H9 (cell line): ENCODE measurements around the gene ZNF655. TPM values are rescaled to one million over a fixed set of nuclear protein-coding genes. Genes with fewer than 3 reads are reported as not detected.

ENCODE experiments used
- DNase-seq: peaks from one replicate; pipeline ENCODE4 v3.0.0-alpha.2; 2017
- H2AFZ ChIP-seq: one replicate; pipeline ENCODE4 v1.6.1; 2013; ENCODE audit warnings: mild to moderate bottlenecking, low read length, control low read depth, moderate library complexity
- H2AK5ac ChIP-seq: 2 replicates; pipeline ENCODE4 v1.6.1; 2013; ENCODE audit warnings: low read length, control low read depth, mixed read lengths; ENCODE audit not compliant: insufficient read length
- H2BK120ac ChIP-seq: one replicate; pipeline ENCODE4 v1.6.1; 2013; ENCODE audit warnings: low read depth, mild to moderate bottlenecking, low read length, control low read depth, inconsistent platforms; ENCODE audit not compliant: poor library complexity, severe bottlenecking
- H2BK12ac ChIP-seq: 2 replicates; pipeline ENCODE4 v1.6.1; 2013; ENCODE audit warnings: low read length, control low read depth, mixed read lengths, low read depth; ENCODE audit not compliant: insufficient read length
- H2BK15ac ChIP-seq: 2 replicates; pipeline ENCODE4 v1.6.1; 2013; ENCODE audit warnings: low read depth, low read length, control low read depth
- H2BK20ac ChIP-seq: one replicate; pipeline ENCODE4 v1.6.1; 2013; ENCODE audit warnings: low read depth, mild to moderate bottlenecking, low read length, control low read depth, inconsistent platforms; ENCODE audit not compliant: poor library complexity, severe bottlenecking
- H2BK5ac ChIP-seq: 2 replicates; pipeline ENCODE4 v1.6.1; 2013; ENCODE audit warnings: low read length, control low read depth, mixed read lengths; ENCODE audit not compliant: insufficient read length
- H3K14ac ChIP-seq: 2 replicates; pipeline ENCODE4 v1.6.1; 2013; ENCODE audit warnings: low read length, control low read depth; ENCODE audit not compliant: insufficient read depth
- H3K18ac ChIP-seq: 2 replicates; pipeline ENCODE4 v1.6.1; 2013; ENCODE audit warnings: low read depth, mild to moderate bottlenecking, mixed read lengths, low read length, control low read depth; ENCODE audit not compliant: insufficient read length
- H3K23ac ChIP-seq: 2 replicates; pipeline ENCODE4 v1.6.1; 2013; ENCODE audit warnings: low read length, control low read depth, mixed read lengths, low read depth; ENCODE audit not compliant: insufficient read length
- H3K23me2 ChIP-seq: 2 replicates; pipeline ENCODE4 v1.6.1; 2013; ENCODE audit warnings: low read depth, mild to moderate bottlenecking, mixed read lengths, low read length, control low read depth; ENCODE audit not compliant: insufficient read length, poor library complexity, severe bottlenecking
- H3K27ac ChIP-seq: 2 replicates; pipeline ENCODE4 v1.5.1; 2013; ENCODE audit warnings: low read length, control low read depth, mixed read lengths, low read depth; ENCODE audit not compliant: insufficient read length
- H3K27me3 ChIP-seq: 2 replicates; pipeline ENCODE4 v1.6.1; 2013; ENCODE audit warnings: low read length, control low read depth, inconsistent platforms; ENCODE audit not compliant: insufficient read depth
- H3K4ac ChIP-seq: 2 replicates; pipeline ENCODE4 v1.6.1; 2013; ENCODE audit warnings: low read depth, mild to moderate bottlenecking, control low read depth, inconsistent platforms, low read length, moderate library complexity
- H3K4me1 ChIP-seq: 2 replicates; pipeline ENCODE4 v1.6.1; 2013; ENCODE audit warnings: low read length, control low read depth, inconsistent platforms; ENCODE audit not compliant: insufficient read depth
- H3K4me2 ChIP-seq: 2 replicates; pipeline ENCODE4 v1.6.1; 2013; ENCODE audit warnings: low read length, control low read depth, mixed read lengths; ENCODE audit not compliant: insufficient read length, insufficient read depth
- H3K56ac ChIP-seq: 2 replicates; pipeline ENCODE4 v1.6.1; 2013; ENCODE audit warnings: low read depth, mild to moderate bottlenecking, mixed read lengths, low read length, control low read depth; ENCODE audit not compliant: insufficient read length
- H3K79me1 ChIP-seq: 2 replicates; pipeline ENCODE4 v1.6.1; 2013; ENCODE audit warnings: low read depth, mild to moderate bottlenecking, moderate library complexity, low read length, control low read depth, inconsistent platforms; ENCODE audit not compliant: insufficient read depth, poor library complexity, severe bottlenecking
- H3K79me2 ChIP-seq: 2 replicates; pipeline ENCODE4 v1.6.1; 2013; ENCODE audit warnings: low read length, control low read depth, inconsistent platforms; ENCODE audit not compliant: insufficient read depth
- H3K9ac ChIP-seq: 2 replicates; pipeline ENCODE4 v1.6.1; 2013; ENCODE audit warnings: low read length, control low read depth, mixed read lengths; ENCODE audit not compliant: insufficient read length; ENCODE audit errors: extremely low read depth
- H3K9me3 ChIP-seq: one replicate; pipeline ENCODE4 v1.6.1; 2013; ENCODE audit warnings: low read depth, low read length, inconsistent platforms; ENCODE audit not compliant: control insufficient read depth
- H3T11ph ChIP-seq: one replicate; pipeline ENCODE4 v1.6.1; 2013; ENCODE audit warnings: mild to moderate bottlenecking, low read length, control low read depth, inconsistent platforms
- H4K20me1 ChIP-seq: one replicate; pipeline ENCODE4 v1.6.1; 2013; ENCODE audit not compliant: control insufficient read depth, insufficient read length, insufficient read depth
- H4K5ac ChIP-seq: 2 replicates; pipeline ENCODE4 v1.6.1; 2013; ENCODE audit warnings: low read depth, mild to moderate bottlenecking, mixed read lengths, low read length, control low read depth; ENCODE audit not compliant: insufficient read length
- H4K8ac ChIP-seq: replicated peaks from 2 replicates; pipeline ENCODE4 v1.6.1; 2013; ENCODE audit warnings: low read length, control low read depth, mixed read lengths, low read depth; ENCODE audit not compliant: insufficient read length
- H4K91ac ChIP-seq: 2 replicates; pipeline ENCODE4 v1.6.1; 2013; ENCODE audit warnings: low read depth, mild to moderate bottlenecking, moderate library complexity, mixed read lengths, low read length, control low read depth; ENCODE audit not compliant: insufficient read length
- H3K27ac Mint-ChIP-seq, 3 experiments: 2 replicates in 2 of 3; 3 replicates in 1 of 3; pipeline ENCODE4 v1.8.0; 2020 to 2021; ENCODE audit warnings: mixed read lengths in 3 of 3, mild to moderate bottlenecking in 1 of 3, moderate library complexity in 1 of 3
- H3K27me3 Mint-ChIP-seq: 2 replicates; pipeline ENCODE4 v1.8.0; 2021; ENCODE audit warnings: low read depth, mild to moderate bottlenecking, moderate library complexity, mixed read lengths
- H3K36me3 Mint-ChIP-seq, 3 experiments: 2 replicates in 2 of 3; 3 replicates in 1 of 3; pipeline ENCODE4 v1.8.0; 2020 to 2021; ENCODE audit warnings: low read depth in 3 of 3, mixed read lengths in 3 of 3; ENCODE audit not compliant: insufficient read depth in 1 of 3
- H3K4me1 Mint-ChIP-seq, 2 experiments: 2 replicates each; pipeline ENCODE4 v1.8.0; 2020; ENCODE audit warnings: mixed read lengths in 2 of 2
- H3K4me3 Mint-ChIP-seq, 2 experiments: 2 replicates in 1 of 2; 3 replicates in 1 of 2; pipeline ENCODE4 v1.8.0; 2020 to 2021; ENCODE audit warnings: mild to moderate bottlenecking in 2 of 2, mixed read lengths in 2 of 2, moderate library complexity in 1 of 2
- H3K9me3 Mint-ChIP-seq, 2 experiments: 2 replicates in 1 of 2; 3 replicates in 1 of 2; pipeline ENCODE4 v1.8.0; 2020; ENCODE audit warnings: mild to moderate bottlenecking in 2 of 2, mixed read lengths in 2 of 2, moderate library complexity in 1 of 2
- WGBS: extraction: QIAGEN DNeasy Blood & Tissue Kit; methylation state at CpG from one replicate; pipeline ENCODE4 v1.1.7; 2013; ENCODE audit warnings: missing lambda C conversion rate, low lambda C conversion rate, mixed read lengths; ENCODE audit not compliant: insufficient read length; ENCODE audit errors: extremely low coverage; 5-methylcytosine and 5-hydroxymethylcytosine counted together
- total RNA-seq: library from RNA; stranded (reverse); gene quantifications from 2 replicates; pipeline ENCODE4 v1.2.1, GENCODE V29; 2021
- TF ChIP-seq, protein P1 (sequence below): fragments of 200-600 bp; sonication (generic); conservative IDR thresholded peaks from 3 replicates; pipeline ENCODE4 v1.8.0; 2021; ENCODE audit warnings: antibody characterized with exemption, mild to moderate bottlenecking

Gene ZNF655
- total RNA-seq, 1 experiment from 2014 or later: 49.2 TPM

DNA sequence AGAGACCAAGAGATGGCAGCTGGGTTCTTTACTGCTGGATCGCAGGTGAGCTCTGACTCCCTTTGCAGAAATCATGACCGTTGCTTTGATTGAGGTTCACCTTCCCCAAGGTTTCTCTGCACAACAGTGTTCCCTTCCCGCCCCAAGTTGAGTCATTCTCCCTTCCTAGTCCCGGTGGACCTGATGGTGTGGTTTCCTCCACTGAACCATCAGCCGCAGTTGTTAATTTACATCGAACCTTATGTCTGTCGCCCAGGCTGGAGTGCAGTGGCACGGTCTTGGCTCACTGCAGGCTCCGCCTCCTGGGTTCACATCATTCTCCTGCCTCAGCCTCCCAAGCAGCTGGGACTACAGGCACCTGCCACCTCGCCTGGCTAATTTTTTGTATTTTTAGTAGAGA is 64.2 kb downstream of the ZNF655 start:
- H4K20me1 ChIP-seq: no peaks in the 10 kb centered on the region
- Mint-ChIP-seq H3K4me3 (no peak overlapping the region), H3K9me3 (no peaks in the 10 kb centered on the region), H3K27ac (no peak overlapping the region), H3K27me3 (no peaks in the 10 kb centered on the region), H3K4me1 (peaks cover 6% of the 10 kb centered on the region in 2 experiments), H3K36me3 (peaks cover 68 to 95% (median 89%) of the 10 kb centered on the region in 3 experiments)
- no peak overlapping the region for H2BK12ac ChIP-seq
- H3K18ac ChIP-seq: no peak overlapping the region
- H2AK5ac ChIP-seq: no peak overlapping the region
- H3K79me2 ChIP-seq: no peaks in the 10 kb centered on the region
- H3K9me3 ChIP-seq: no peaks in the 10 kb centered on the region
- no peak overlapping the region for H3K27ac ChIP-seq
- H3K23me2 ChIP-seq: no peaks in the 10 kb centered on the region
- H3K4me2 ChIP-seq: no peak overlapping the region
- no peak overlapping the region for H3K14ac ChIP-seq
- no peak overlapping the region for H3K56ac ChIP-seq
- no peak overlapping the region for H2BK5ac ChIP-seq
- H3K4ac ChIP-seq: no peak overlapping the region
- no peaks in the 10 kb centered on the region for H3K4me1 ChIP-seq
- DNase-seq: no peak
- no peaks in the 10 kb centered on the region for H3K27me3 ChIP-seq
- peaks cover 3% of the 10 kb centered on the region for H3K79me1 ChIP-seq
- H2BK15ac ChIP-seq: no peak overlapping the region
- no peak overlapping the region for H4K91ac ChIP-seq
- no peak overlapping the region for H3T11ph ChIP-seq
- no peak overlapping the region for H2AFZ ChIP-seq
- H2BK20ac ChIP-seq: no peak overlapping the region
- no peak overlapping the region for H4K8ac ChIP-seq
- no CpG with 5 or more reads among the region's 10 CpGs for WGBS
- H3K9ac ChIP-seq: no peak overlapping the region
- no peak overlapping the region for H3K23ac ChIP-seq
- TF ChIP-seq, protein P1, sequence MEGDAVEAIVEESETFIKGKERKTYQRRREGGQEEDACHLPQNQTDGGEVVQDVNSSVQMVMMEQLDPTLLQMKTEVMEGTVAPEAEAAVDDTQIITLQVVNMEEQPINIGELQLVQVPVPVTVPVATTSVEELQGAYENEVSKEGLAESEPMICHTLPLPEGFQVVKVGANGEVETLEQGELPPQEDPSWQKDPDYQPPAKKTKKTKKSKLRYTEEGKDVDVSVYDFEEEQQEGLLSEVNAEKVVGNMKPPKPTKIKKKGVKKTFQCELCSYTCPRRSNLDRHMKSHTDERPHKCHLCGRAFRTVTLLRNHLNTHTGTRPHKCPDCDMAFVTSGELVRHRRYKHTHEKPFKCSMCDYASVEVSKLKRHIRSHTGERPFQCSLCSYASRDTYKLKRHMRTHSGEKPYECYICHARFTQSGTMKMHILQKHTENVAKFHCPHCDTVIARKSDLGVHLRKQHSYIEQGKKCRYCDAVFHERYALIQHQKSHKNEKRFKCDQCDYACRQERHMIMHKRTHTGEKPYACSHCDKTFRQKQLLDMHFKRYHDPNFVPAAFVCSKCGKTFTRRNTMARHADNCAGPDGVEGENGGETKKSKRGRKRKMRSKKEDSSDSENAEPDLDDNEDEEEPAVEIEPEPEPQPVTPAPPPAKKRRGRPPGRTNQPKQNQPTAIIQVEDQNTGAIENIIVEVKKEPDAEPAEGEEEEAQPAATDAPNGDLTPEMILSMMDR: no peak
- no peak overlapping the region for H4K5ac ChIP-seq
- H2BK120ac ChIP-seq: no peak overlapping the region
